Endodermal cell (in vitro differentiated cells): ENCODE measurements around the gene C13orf46. TPM values are rescaled to one million over a fixed set of nuclear protein-coding genes. Genes with fewer than 3 reads are reported as not detected.

Experiments
- DNase-seq: peaks from one replicate; pipeline ENCODE4 v3.0.0-alpha.2; 2017
- H3K27ac ChIP-seq: 2 replicates; pipeline ENCODE4 v1.5.1; 2013; ENCODE audit warnings: mild to moderate bottlenecking, low read depth, low read length, moderate library complexity
- H3K27me3 ChIP-seq: 2 replicates; pipeline ENCODE4 v1.6.1; 2013; ENCODE audit warnings: mild to moderate bottlenecking, low read length, moderate library complexity; ENCODE audit not compliant: insufficient read depth, control insufficient read depth, poor library complexity, severe bottlenecking
- H3K36me3 ChIP-seq: 2 replicates; pipeline ENCODE4 v1.7.0; 2013; ENCODE audit warnings: mild to moderate bottlenecking, low read length, moderate library complexity; ENCODE audit not compliant: control insufficient read depth, insufficient read depth
- H3K4me1 ChIP-seq: one replicate; pipeline ENCODE4 v1.7.0; 2013; ENCODE audit warnings: low read length; ENCODE audit not compliant: control insufficient read depth, insufficient read depth
- H3K4me3 ChIP-seq: 2 replicates; pipeline ENCODE4 v1.5.1; 2013; ENCODE audit warnings: mild to moderate bottlenecking, low read length, moderate library complexity
- H3K9ac ChIP-seq: 2 replicates; pipeline ENCODE4 v1.6.1; 2013; ENCODE audit warnings: mild to moderate bottlenecking, low read length, moderate library complexity; ENCODE audit not compliant: poor library complexity, severe bottlenecking; ENCODE audit errors: extremely low read depth
- H3K9me3 ChIP-seq: 2 replicates; pipeline ENCODE4 v1.6.1; 2013; ENCODE audit warnings: mild to moderate bottlenecking, low read length, moderate library complexity; ENCODE audit not compliant: control insufficient read depth
- H3K27ac Mint-ChIP-seq: 2 replicates; pipeline ENCODE4 v1.8.0; 2020; ENCODE audit warnings: mixed read lengths
- H3K27me3 Mint-ChIP-seq: 2 replicates; pipeline ENCODE4 v1.8.0; 2021; ENCODE audit warnings: mild to moderate bottlenecking, mixed read lengths; ENCODE audit not compliant: insufficient read depth
- H3K36me3 Mint-ChIP-seq: 2 replicates; pipeline ENCODE4 v1.8.0; 2020; ENCODE audit warnings: low read depth, mixed read lengths
- H3K4me1 Mint-ChIP-seq: 2 replicates; pipeline ENCODE4 v1.8.0; 2020; ENCODE audit warnings: mixed read lengths
- H3K4me3 Mint-ChIP-seq: 2 replicates; pipeline ENCODE4 v1.8.0; 2020; ENCODE audit warnings: mild to moderate bottlenecking, moderate library complexity, mixed read lengths
- H3K9me3 Mint-ChIP-seq: 2 replicates; pipeline ENCODE4 v1.8.0; 2020; ENCODE audit warnings: mild to moderate bottlenecking, mixed read lengths
- CTCF ChIP-seq: fragments of 200-600 bp; sonication (generic); conservative IDR thresholded peaks from 2 replicates; pipeline ENCODE4 v1.5.0; 2021; ENCODE audit warnings: antibody characterized with exemption, mild to moderate bottlenecking
- WGBS, 2 experiments: methylation state at CpG; one replicate each; pipeline versions ENCODE4 v1.1.5 to v1.1.7; 2013; ENCODE audit warnings: missing lambda C conversion rate in 2 of 2, mixed read lengths in 1 of 2; ENCODE audit not compliant: insufficient coverage in 1 of 2, insufficient read length in 1 of 2; 5-methylcytosine and 5-hydroxymethylcytosine counted together
- total RNA-seq, 2 donors: library from RNA; stranded (reverse); fragmentation: NEBNext Ultra II Directional in 1 of 2; extraction: Animal tissue kit (Norgen Biotek cat#: 25700) in 1 of 2; gene quantifications; 2 replicates in 1 of 2; 3 replicates in 1 of 2; pipeline ENCODE4 v1.2.1, GENCODE V29; 2021

C13orf46 gene
- total RNA-seq, 2 donors from 2014 or later: 0.20 to 0.27 TPM

- Mint-ChIP-seq H3K27ac (no peak overlapping the region), H3K4me3 (no peak overlapping the region), H3K4me1 (no peaks in the 10 kb centered on the region), H3K9me3 (peaks cover 4% of the 10 kb centered on the region), H3K27me3 (no peaks in the 10 kb centered on the region), H3K36me3 (peaks cover under 1% of the 10 kb centered on the region)
- DNase-seq: no peak
- no peak for TF ChIP-seq CTCF
- Histone ChIP-seq H3K9ac (no peak overlapping the region), H3K27me3 (no peaks in the 10 kb centered on the region), H3K4me3 (no peak overlapping the region), H3K9me3 (peaks cover 17% of the 10 kb centered on the region), H3K27ac (no peak overlapping the region), H3K36me3 (no peaks in the 10 kb centered on the region), H3K4me1 (no peaks in the 10 kb centered on the region)
- 95% methylated on average over 2 of the region's 2 CpGs; no CpG with 5 or more reads in 1 of the 2 experiments for WGBS, 2 experiments
These were observed 8.4 kb downstream of the C13orf46 start for GRCh38 chr13:113965383-113965874.

- no peak for TF ChIP-seq CTCF
- Histone ChIP-seq H3K9ac (no peak overlapping the region), H3K27ac (no peak overlapping the region), H3K27me3 (no peaks in the 10 kb centered on the region), H3K4me1 (no peaks in the 10 kb centered on the region), H3K4me3 (no peak overlapping the region), H3K9me3 (peaks cover 22% of the 10 kb centered on the region), H3K36me3 (no peaks in the 10 kb centered on the region)
- H3K4me3 Mint-ChIP-seq: no peak overlapping the region
- H3K27ac Mint-ChIP-seq: no peak overlapping the region
- H3K27me3 Mint-ChIP-seq: peaks cover 3% of the 10 kb centered on the region
- 88 to 98% methylated on average over 5 to 21 of the region's 21 CpGs for WGBS, 2 experiments
- DNase-seq: no peak
- peaks cover 2% of the 10 kb centered on the region for H3K36me3 Mint-ChIP-seq
- peaks cover 14% of the 10 kb centered on the region for H3K9me3 Mint-ChIP-seq
- H3K4me1 Mint-ChIP-seq: no peaks in the 10 kb centered on the region
These were observed 9.5 kb downstream of the C13orf46 start for GRCh38 chr13:113964251-113964995.

- 86 to 94% methylated on average over 10 to 16 of the region's 16 CpGs for whole genome bisulfite sequencing, 2 experiments
- H3K27me3 ChIP-seq: no peaks in the 10 kb centered on the region
- no peak overlapping the region for H3K27ac Mint-ChIP-seq
- no peak overlapping the region for H3K4me3 ChIP-seq
- H3K4me1 ChIP-seq: no peaks in the 10 kb centered on the region
- H3K9me3 ChIP-seq: peaks cover 32% of the 10 kb centered on the region
- peaks cover 4% of the 10 kb centered on the region for H3K27me3 Mint-ChIP-seq
- H3K27ac ChIP-seq: no peak overlapping the region
- no peak for DNase-seq
- H3K4me3 Mint-ChIP-seq: no peak overlapping the region
- no peak for TF ChIP-seq CTCF
- H3K9me3 Mint-ChIP-seq: peaks cover 24% of the 10 kb centered on the region
- H3K4me1 Mint-ChIP-seq: no peaks in the 10 kb centered on the region
- H3K9ac ChIP-seq: no peak overlapping the region
- peaks cover 2% of the 10 kb centered on the region for H3K36me3 Mint-ChIP-seq
- H3K36me3 ChIP-seq: no peaks in the 10 kb centered on the region
These were observed 10.5 kb downstream of the C13orf46 start for GRCh38 chr13:113963376-113963775.
